ENCODE measurements around the gene BAK1. TPM values are rescaled to one million over a fixed set of nuclear protein-coding genes. Genes with fewer than 3 reads are reported as not detected.

BAK1 gene
- total RNA-seq, 4 donors from 2014 or later = 4.2 to 15.1 (median 6.8) TPM

GRCh38 chr6:33597551-33598322 is 17.7 kb upstream of the BAK1 start:
- TF ChIP-seq, protein P1, sequence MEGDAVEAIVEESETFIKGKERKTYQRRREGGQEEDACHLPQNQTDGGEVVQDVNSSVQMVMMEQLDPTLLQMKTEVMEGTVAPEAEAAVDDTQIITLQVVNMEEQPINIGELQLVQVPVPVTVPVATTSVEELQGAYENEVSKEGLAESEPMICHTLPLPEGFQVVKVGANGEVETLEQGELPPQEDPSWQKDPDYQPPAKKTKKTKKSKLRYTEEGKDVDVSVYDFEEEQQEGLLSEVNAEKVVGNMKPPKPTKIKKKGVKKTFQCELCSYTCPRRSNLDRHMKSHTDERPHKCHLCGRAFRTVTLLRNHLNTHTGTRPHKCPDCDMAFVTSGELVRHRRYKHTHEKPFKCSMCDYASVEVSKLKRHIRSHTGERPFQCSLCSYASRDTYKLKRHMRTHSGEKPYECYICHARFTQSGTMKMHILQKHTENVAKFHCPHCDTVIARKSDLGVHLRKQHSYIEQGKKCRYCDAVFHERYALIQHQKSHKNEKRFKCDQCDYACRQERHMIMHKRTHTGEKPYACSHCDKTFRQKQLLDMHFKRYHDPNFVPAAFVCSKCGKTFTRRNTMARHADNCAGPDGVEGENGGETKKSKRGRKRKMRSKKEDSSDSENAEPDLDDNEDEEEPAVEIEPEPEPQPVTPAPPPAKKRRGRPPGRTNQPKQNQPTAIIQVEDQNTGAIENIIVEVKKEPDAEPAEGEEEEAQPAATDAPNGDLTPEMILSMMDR (IDR thresholded peaks at IDR 0.05; ENCODE audit: low read depth) = no peak

- TF ChIP-seq, protein P1 (IDR thresholded peaks at IDR 0.05; ENCODE audit: low read depth) = no peak
Measured at GRCh38 chr6:33595001-33595846, 15.1 kb upstream of the BAK1 start.

- TF ChIP-seq, protein P1 (IDR thresholded peaks at IDR 0.05; ENCODE audit: low read depth) = no peak
Measured at GRCh38 chr6:33593414-33593727, 13.3 kb upstream of the BAK1 start.

DNA sequence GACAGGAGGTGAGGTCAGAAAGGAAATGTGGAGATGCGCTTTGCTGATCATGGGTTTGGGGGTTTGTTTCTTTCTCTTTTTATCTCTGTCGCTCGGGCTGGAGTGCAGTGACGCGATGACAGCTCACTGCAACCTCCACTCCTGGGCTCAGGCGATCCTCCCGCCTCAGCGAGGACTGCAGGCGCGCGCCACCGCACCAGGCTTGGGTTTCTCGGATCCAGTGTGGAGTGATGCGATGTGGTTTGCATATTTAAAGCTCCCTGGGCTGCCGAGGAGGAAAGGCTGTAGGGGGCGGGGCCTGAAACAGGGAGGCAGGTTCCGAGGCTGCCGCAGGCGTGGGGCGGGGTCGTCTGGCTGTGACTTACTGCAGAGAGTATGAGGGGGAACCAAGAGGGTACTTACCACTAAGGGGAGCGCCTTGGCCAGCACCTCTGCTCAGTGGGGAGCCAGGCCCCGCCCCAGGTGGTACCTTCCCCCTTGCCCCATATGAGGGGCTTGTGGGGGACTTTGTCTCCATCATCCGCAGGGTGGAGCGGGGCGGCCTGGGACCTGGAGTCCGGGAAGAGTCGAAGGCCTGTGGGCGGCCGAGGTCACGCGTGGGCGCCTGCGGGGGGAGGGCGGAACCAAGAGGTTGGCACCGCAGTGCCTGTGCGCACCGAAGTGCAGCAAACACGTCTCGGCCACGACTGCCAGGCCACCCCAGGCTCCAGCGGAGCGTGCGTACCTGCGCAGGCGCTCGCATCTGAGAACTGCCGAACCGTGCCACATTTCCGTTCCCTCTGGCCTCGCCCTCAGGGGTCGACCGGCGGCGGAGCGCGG is 12.7 kb upstream of the BAK1 start:
- TF ChIP-seq, protein P1 (IDR thresholded peaks at IDR 0.05; ENCODE audit: low read depth) = no peak

DNA sequence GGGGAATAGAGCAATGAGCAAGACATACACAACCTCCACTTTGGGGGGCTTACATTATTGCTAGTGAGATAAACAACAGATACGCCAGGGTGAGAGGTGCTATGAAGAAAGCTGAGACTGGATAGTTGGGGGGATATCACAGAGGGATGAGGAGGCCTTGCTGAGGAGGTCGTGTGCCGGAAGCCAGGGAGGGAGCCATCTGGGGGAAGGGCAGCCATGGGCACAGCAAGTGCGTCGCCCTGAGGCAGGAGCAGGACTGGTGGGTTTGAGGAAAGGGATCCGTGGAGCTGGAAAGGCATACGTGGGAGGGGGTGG is 12.2 kb upstream of the BAK1 start:
- TF ChIP-seq, protein P1 (IDR thresholded peaks at IDR 0.05; ENCODE audit: low read depth) = no peak

- TF ChIP-seq, protein P1 (IDR thresholded peaks at IDR 0.05; ENCODE audit: low read depth) = no peak
Measured at GRCh38 chr6:33591424-33592032, 11.5 kb upstream of the BAK1 start.
